Fibroblast of mammary gland (primary cell): ENCODE results near the gene RUVBL1.
"Not testable (repeated sequence)": the region's sequence is repeated elsewhere in the genome, so short reads cannot be mapped to it uniquely, and the experiment has no call there.

Experiments
- DNase-seq: peaks from one replicate; pipeline ENCODE4 v3.0.0-alpha.2; 2010; ENCODE audit warnings: low read depth
- H3K4me3 ChIP-seq: 2 replicates; pipeline ENCODE4 v1.5.1; 2011; ENCODE audit warnings: low read depth, mild to moderate bottlenecking, low read length, moderate library complexity; ENCODE audit not compliant: control insufficient read depth
- CTCF ChIP-seq: conservative IDR thresholded peaks from 2 replicates; pipeline ENCODE4 v1.5.1; 2011; ENCODE audit warnings: low read depth, low read length, inconsistent platforms; ENCODE audit not compliant: control insufficient read depth, insufficient read depth

RUVBL1 gene

GRCh38 chr3:128166971-128167453, 43.4 kb upstream of the RUVBL1 start:
- no peak for DNase-seq
- no peak overlapping the region for H3K4me3 ChIP-seq
- no peak for TF ChIP-seq CTCF

DNA sequence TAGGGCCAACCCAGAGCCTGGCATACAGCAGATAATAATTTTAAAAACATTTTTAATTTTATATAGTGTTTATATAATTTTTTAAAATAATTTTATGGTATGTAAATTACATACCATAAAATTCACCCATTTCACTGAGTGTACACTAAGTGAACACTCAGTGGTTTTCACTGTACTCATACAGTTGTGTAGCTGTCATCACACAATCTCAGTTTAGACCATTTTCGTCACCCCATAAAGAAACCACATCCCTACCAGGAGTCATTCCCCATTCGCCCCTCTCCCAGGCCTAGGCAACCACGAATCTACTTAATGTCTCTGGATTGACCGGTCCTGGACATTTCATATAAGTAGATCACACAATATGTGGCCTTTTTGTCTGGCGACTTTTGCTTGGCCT, 39.8 kb upstream of the RUVBL1 start:
- H3K4me3 ChIP-seq: no peak overlapping the region
- no peak for DNase-seq
- no peak for TF ChIP-seq CTCF

DNA sequence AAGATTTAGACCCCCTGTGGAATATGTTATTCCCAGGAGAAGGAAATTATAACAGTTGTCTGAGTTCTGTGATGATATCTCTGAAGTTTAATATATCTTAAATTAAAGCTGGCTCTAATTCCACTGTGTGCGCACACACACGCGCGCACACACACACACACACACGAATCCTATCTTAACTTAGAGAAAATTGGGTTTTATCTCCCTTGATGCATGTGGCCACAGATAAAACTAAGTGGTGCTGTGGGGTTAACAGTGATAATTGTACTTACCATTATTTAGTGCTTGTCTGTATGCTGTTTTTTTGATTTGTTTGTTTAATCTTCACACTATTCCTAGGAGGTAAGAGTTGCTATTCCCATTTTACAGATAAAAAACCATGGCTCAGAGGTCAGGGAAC, 37.0 kb upstream of the RUVBL1 start:
- no peak overlapping the region for H3K4me3 ChIP-seq
- no peak for TF ChIP-seq CTCF
- DNase-seq: no peak

- no peak for DNase-seq
- TF ChIP-seq CTCF: no peak
- H3K4me3 ChIP-seq: no peak overlapping the region
Measured at GRCh38 chr3:128155616-128156360, 32.2 kb upstream of the RUVBL1 start.

- not testable (repeated sequence) for DNase-seq
- H3K4me3 ChIP-seq: peak overlapping the region; percentile 68
Measured at GRCh38 chr3:128154354-128154753, 30.7 kb upstream of the RUVBL1 start.

DNA sequence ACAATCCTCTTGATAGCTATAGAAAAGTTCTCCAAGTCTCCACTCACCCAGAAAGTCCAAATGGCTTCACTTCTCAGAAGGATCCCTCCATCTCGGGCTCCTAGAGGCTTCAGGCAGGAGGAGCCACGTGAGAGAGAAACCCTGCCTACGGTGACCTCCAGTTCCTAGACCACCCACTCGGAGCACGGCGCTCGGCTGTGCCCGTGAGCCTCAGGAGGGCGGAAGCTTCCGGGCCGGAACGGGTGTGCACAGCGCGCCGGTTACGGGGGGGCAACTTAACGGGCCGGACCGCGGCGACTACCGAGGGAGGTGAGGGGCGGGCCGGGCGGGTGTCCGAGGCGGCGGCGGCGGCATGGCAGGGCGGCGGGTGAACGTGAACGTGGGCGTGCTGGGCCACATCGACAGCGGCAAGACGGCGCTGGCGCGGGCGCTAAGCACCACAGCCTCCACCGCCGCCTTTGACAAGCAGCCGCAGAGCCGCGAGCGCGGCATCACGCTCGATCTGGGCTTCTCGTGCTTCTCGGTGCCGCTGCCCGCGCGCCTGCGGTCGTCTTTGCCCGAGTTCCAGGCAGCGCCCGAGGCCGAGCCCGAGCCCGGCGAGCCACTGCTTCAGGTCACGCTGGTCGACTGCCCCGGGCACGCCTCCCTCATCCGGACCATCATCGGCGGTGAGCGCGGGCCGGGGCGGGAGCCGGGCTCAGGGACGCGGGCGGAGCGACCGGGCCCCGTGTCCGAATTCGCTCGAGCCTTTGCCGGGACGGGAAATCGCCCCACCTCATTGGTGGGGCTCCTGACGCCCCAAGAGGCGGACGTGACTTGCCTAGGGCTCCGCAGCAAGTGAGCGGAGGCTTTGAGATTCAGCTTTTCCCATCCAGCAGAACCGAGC, 29.8 kb upstream of the RUVBL1 start, which contains the start of gene EEFSEC:
EEFSEC (plus strand) TSS at position 326 of the 886 bp plus-strand sequence; CDS start at position 353, 27 bp downstream.
- TF ChIP-seq CTCF: no peak
- H3K4me3 ChIP-seq: peak within 1 kb of the TSS; percentile 68
- DNase-seq: peak; percentile 73
